Upper lobe of left lung (tissue), 6 donors: ENCODE measurements around the gene NR2E3. TPM values are rescaled to one million over a fixed set of nuclear protein-coding genes. Genes with fewer than 3 reads are reported as not detected.

Experiments
- ATAC-seq, 2 donors: fragments of 200-7000 bp; cut with Tn5 transposase; one replicate each; pipeline ENCODE4 v1.9.1; 2022; ENCODE audit warnings: mild to moderate bottlenecking in 2 of 2, moderate library complexity in 2 of 2; ENCODE audit not compliant: low FRiP score in 2 of 2
- DNase-seq, 2 donors: peaks; one replicate each; pipeline ENCODE4 v3.0.0-alpha.2; 2019 to 2020
- H3K27ac ChIP-seq, 4 donors: fragments of 200-600 bp; sonication (generic); one replicate each; pipeline ENCODE4 v1.5.1; 2016 to 2019
- H3K27me3 ChIP-seq, 4 donors: fragments of 200-600 bp; sonication (generic); one replicate each; pipeline ENCODE4 v1.5.1; 2017 to 2019
- H3K36me3 ChIP-seq, 4 donors: fragments of 200-600 bp; sonication (generic); one replicate each; pipeline ENCODE4 v1.5.1; 2016 to 2019
- H3K4me1 ChIP-seq, 4 donors: fragments of 200-600 bp; sonication (generic); one replicate each; pipeline ENCODE4 v1.5.1; 2018 to 2019
- H3K4me3 ChIP-seq, 4 donors: fragments of 200-600 bp; sonication (generic); one replicate each; pipeline ENCODE4 v1.5.1; 2017 to 2019; ENCODE audit warnings: mild to moderate bottlenecking in 2 of 4, moderate library complexity in 1 of 4
- H3K9me3 ChIP-seq, 4 donors: fragments of 200-600 bp; sonication (generic); one replicate each; pipeline ENCODE4 v1.5.1; 2018 to 2019
- EP300 ChIP-seq, 4 donors: sonication (generic); formaldehyde crosslinking; IDR thresholded peaks; one replicate each; pipeline ENCODE4 v1.5.1; 2017; ENCODE audit warnings: antibody characterized with exemption in 4 of 4, control low read depth in 2 of 4
- POLR2A ChIP-seq, 4 donors: fragments of 450-650 bp; IDR thresholded peaks; one replicate each; pipeline ENCODE4 v1.5.1; 2016 to 2017; ENCODE audit warnings: antibody characterized with exemption in 4 of 4, mild to moderate bottlenecking in 2 of 4
- POLR2AphosphoS5 ChIP-seq, 2 donors: sonication (generic); formaldehyde crosslinking; IDR thresholded peaks; one replicate each; pipeline ENCODE4 v1.5.1; 2017; ENCODE audit warnings: antibody characterized with exemption in 2 of 2
- WGBS, 2 donors: methylation state at CpG; one replicate each; pipeline ENCODE4 v1.1.5; 2017 to 2018; 5-methylcytosine and 5-hydroxymethylcytosine counted together
- total RNA-seq, 6 donors: library from RNA; depleted of rRNA in 4 of 6; stranded (reverse); fragments of >200 nt in 4 of 6; gene quantifications; one replicate each; pipeline versions ENCODE4 v1.1.0 to v1.2.1, GENCODE V29; 2016 to 2021
- TF ChIP-seq, protein P1 (sequence below), 6 experiments: fragments of 450-650 bp in 4 of 6; fragments of 200-600 bp in 2 of 6; sonication (generic) in 2 of 6; IDR thresholded peaks; one replicate each; pipeline ENCODE4 v1.5.1; 2016 to 2019; ENCODE audit warnings: antibody characterized with exemption in 6 of 6
- donor health status: DM: no; HTN: no; CAD: no; lungs with moderate emphysema.
- donor health status: DM: no; HTN: yes; CAD: no; lungs with severe emphysema.

NR2E3 gene
- total RNA-seq, 6 donors from 2014 or later: 0.43 to 3.1 (median 1.5) TPM; not detected in 2

GRCh38 chr15:71823801-71824200 lies 13.4 kb downstream of the NR2E3 start:
- no peak for DNase-seq
- no peak for ATAC-seq
- Histone ChIP-seq H3K4me3 (no peak overlapping the region), H3K27me3 (no peaks in the 10 kb centered on the region), H3K27ac (no peak overlapping the region), H3K4me1 (no peaks in the 10 kb centered on the region), H3K9me3 (peaks cover 9 to 29% (median 20%) of the 10 kb centered on the region in 4 donors), H3K36me3 (peaks cover 11 to 66% (median 36%) of the 10 kb centered on the region in 4 donors)
- 77 to 89% methylated on average over 3 of the region's 3 CpGs for WGBS, 2 donors
- TF ChIP-seq POLR2A (IDR thresholded peaks at IDR 0.05): no peak
- no peak for TF ChIP-seq EP300 (IDR thresholded peaks at IDR 0.05)
- TF ChIP-seq, protein P1, sequence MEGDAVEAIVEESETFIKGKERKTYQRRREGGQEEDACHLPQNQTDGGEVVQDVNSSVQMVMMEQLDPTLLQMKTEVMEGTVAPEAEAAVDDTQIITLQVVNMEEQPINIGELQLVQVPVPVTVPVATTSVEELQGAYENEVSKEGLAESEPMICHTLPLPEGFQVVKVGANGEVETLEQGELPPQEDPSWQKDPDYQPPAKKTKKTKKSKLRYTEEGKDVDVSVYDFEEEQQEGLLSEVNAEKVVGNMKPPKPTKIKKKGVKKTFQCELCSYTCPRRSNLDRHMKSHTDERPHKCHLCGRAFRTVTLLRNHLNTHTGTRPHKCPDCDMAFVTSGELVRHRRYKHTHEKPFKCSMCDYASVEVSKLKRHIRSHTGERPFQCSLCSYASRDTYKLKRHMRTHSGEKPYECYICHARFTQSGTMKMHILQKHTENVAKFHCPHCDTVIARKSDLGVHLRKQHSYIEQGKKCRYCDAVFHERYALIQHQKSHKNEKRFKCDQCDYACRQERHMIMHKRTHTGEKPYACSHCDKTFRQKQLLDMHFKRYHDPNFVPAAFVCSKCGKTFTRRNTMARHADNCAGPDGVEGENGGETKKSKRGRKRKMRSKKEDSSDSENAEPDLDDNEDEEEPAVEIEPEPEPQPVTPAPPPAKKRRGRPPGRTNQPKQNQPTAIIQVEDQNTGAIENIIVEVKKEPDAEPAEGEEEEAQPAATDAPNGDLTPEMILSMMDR (IDR thresholded peaks at IDR 0.05): no peak
- TF ChIP-seq POLR2AphosphoS5 (IDR thresholded peaks at IDR 0.05): no peak

DNA sequence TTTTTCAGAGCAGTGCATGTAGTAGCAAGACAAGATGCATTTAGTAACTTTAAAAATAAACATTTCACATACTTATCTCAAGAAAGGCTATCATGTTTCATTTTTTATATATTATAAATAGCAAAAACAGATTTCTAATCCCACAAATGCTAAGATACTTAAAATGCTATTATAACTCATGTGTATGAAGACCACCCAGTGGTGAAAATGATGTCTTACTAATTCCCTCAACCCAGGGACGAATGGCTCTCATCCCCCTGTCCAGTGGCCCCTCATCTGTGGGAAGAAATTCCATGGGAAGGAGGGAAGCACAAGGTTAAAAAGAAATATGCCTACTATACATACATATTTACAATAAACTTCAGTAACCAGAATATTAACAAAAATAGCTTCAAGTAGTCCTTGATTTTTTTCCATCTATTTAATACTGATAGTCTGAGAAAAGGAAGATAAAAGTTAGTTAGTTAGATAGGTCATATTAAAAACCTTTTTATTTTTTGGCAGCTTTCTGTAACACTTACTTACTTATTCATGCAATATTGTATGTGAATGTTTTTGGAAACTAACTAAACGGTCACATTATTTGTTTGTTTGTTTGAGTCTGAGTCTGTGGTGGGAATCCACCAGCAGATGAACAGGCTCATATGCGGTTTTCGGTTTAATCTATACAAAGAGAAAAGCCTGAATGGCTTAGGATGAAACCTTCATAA lies 14.8 kb downstream of the NR2E3 start:
- Histone ChIP-seq H3K4me1 (no peaks in the 10 kb centered on the region), H3K27me3 (no peaks in the 10 kb centered on the region), H3K36me3 (peaks cover 11 to 80% (median 43%) of the 10 kb centered on the region in 4 donors), H3K27ac (no peak overlapping the region), H3K9me3 (peaks cover 9 to 23% (median 19%) of the 10 kb centered on the region in 4 donors), H3K4me3 (no peak overlapping the region)
- TF ChIP-seq EP300 (IDR thresholded peaks at IDR 0.05) (no peak), POLR2AphosphoS5 (IDR thresholded peaks at IDR 0.05) (no peak), POLR2A (IDR thresholded peaks at IDR 0.05) (no peak)
- TF ChIP-seq, protein P1 (IDR thresholded peaks at IDR 0.05): no peak
- ATAC-seq: no peak
- WGBS, 2 donors: 85 to 88% methylated on average over 4 of the region's 4 CpGs
- DNase-seq: no peak

- H3K36me3 ChIP-seq: peaks cover 11 to 83% (median 44%) of the 10 kb centered on the region in 4 donors
Observed at GRCh38 chr15:71826196-71826595, 15.8 kb downstream of the NR2E3 start.

DNA sequence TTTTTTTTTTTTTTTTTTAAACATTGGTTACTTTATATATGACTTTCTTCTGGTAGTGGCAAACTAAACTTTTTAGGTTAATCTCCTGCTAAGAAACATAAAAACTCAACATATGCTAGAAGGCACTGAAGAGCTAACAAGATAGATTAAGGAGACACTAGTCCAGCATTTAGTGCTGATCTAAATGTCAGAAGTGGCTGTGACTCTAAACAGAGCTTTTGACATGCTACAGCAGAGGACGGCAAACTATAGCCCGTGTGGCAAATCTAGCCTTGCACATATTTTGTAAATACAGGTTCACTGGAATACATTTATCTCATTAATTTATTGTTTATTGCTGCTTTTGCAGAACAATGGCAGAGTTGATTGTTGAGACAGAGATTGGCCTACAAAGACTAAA lies 20.6 kb downstream of the NR2E3 start:
- DNase-seq: no peak
- no peak overlapping the region for H3K4me3 ChIP-seq
- H3K27ac ChIP-seq: no peak overlapping the region
- WGBS, 2 donors: 80 to 95% methylated on average over 2 of the region's 2 CpGs
- H3K36me3 ChIP-seq: peaks cover 11 to 45% (median 31%) of the 10 kb centered on the region in 4 donors
- TF ChIP-seq POLR2A (IDR thresholded peaks at IDR 0.05): no peak
- TF ChIP-seq POLR2AphosphoS5 (IDR thresholded peaks at IDR 0.05): no peak
- TF ChIP-seq, protein P1 (IDR thresholded peaks at IDR 0.05): no peak
- no peak for TF ChIP-seq EP300 (IDR thresholded peaks at IDR 0.05)
- no peaks in the 10 kb centered on the region for H3K4me1 ChIP-seq
- no peak for ATAC-seq
- H3K27me3 ChIP-seq: no peaks in the 10 kb centered on the region
- H3K9me3 ChIP-seq: no peaks in the 10 kb centered on the region

More at GRCh38 chr15:71826196-71826595, 15.8 kb downstream of the NR2E3 start:
- no peak for DNase-seq
- Histone ChIP-seq H3K4me3 (no peak overlapping the region), H3K27me3 (no peaks in the 10 kb centered on the region), H3K9me3 (peaks cover 7 to 17% (median 13%) of the 10 kb centered on the region in 4 donors), H3K4me1 (no peaks in the 10 kb centered on the region), H3K27ac (no peak overlapping the region)
- no peak for ATAC-seq
- 86 to 93% methylated on average over 5 of the region's 5 CpGs for WGBS, 2 donors
- TF ChIP-seq EP300 (IDR thresholded peaks at IDR 0.05) (no peak), POLR2AphosphoS5 (IDR thresholded peaks at IDR 0.05) (no peak), POLR2A (IDR thresholded peaks at IDR 0.05) (no peak)
- TF ChIP-seq, protein P1 (IDR thresholded peaks at IDR 0.05): no peak

- peaks cover 0 to 44% (median 11%) of the 10 kb centered on the region in 4 donors for H3K36me3 ChIP-seq
- ATAC-seq (no peak), DNase-seq (no peak)
- H3K4me3 ChIP-seq: no peak overlapping the region
- no peaks in the 10 kb centered on the region for H3K9me3 ChIP-seq
- no peak for TF ChIP-seq EP300 (IDR thresholded peaks at IDR 0.05)
- TF ChIP-seq POLR2A (IDR thresholded peaks at IDR 0.05): no peak
- TF ChIP-seq POLR2AphosphoS5 (IDR thresholded peaks at IDR 0.05): no peak
- TF ChIP-seq, protein P1 (IDR thresholded peaks at IDR 0.05): no peak
- H3K4me1 ChIP-seq: no peaks in the 10 kb centered on the region
- 96 to 100% methylated on average over 3 of the region's 3 CpGs for WGBS, 2 donors
- H3K27me3 ChIP-seq: no peaks in the 10 kb centered on the region
- H3K27ac ChIP-seq: no peak overlapping the region
Observed at GRCh38 chr15:71841563-71841962, 31.2 kb downstream of the NR2E3 start.
